Liver (tissue), 3 donors: ENCODE data around the gene RAD51B.

Experiments used
- CTCF ChIP-seq: fragments of 150-350 bp; IDR thresholded peaks from 2 replicates; pipeline ENCODE4 v1.5.1; 2017; ENCODE audit warnings: improper control_type of control experiment, low read depth, low read length; ENCODE audit not compliant: missing input control
- GABPA ChIP-seq, 2 donors: IDR thresholded peaks in 1 of 2; conservative IDR thresholded peaks in 1 of 2; 2 replicates each; pipeline ENCODE4 v1.6.1; 2016; ENCODE audit warnings: antibody characterized with exemption in 2 of 2, mild to moderate bottlenecking in 1 of 2, moderate library complexity in 1 of 2
- donor health status: healthy.
- donor health status: healthy.

GRCh38 chr14:68606176-68606575 is 786.6 kb downstream of the RAD51B start:
- no peak for TF ChIP-seq CTCF
- no peak for TF ChIP-seq GABPA (IDR thresholded peaks at IDR 0.05 in 1 of 2, conservative IDR thresholded peaks at IDR 0.05 in 1 of 2)
